Measurements from ENCODE around the gene DYSF.

DNA sequence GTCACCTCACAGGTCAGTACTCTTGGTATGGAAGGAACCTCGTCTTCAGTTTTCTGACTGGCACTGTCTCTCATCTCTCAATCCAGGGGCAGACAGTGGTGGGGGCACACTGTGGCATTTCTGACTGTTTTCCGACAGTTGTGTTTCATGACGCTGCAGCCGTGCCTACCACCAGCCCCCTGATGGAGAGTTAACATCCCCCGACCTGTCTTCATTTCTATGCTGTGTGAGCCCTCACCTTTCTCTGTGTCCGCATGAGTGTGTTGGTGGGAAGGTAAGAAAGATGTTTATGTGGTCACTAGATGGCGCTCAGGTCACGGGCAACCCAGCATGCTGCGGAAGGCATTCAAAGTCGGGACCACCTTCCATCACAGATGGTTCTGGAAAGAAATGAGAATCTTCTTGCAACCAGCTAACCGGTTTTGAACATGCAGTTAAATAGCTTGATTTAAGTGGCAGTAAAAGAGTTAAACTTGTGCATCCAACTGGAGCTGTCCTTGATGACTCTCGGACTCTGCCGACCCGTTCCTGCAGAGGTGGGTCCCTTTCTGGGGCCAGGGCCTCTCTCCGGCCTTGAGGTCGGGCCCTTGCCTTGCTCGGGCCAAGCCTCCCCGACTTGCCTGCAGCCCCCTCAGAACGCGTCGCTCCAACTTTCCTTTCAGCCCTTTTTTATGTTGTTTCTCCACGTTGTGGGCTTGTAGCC is 92.4 kb downstream of the DYSF start:
- TF ChIP-seq POLR2AphosphoS5 (IDR thresholded peaks at IDR 0.05; ENCODE audit: borderline replicate concordance, low read depth, low read length) (no peak), FOXP2 (optimal IDR thresholded peaks at IDR 0.05; ENCODE audit: control extremely low read depth, extremely low read length, insufficient read depth) (no peak)

Data from SK-N-MC (cell line).